GM12872 (cell line): ENCODE measurements around the gene RNASE8.

Source experiments
- TF ChIP-seq, protein P1 (sequence below): IDR thresholded peaks from 3 replicates; pipeline ENCODE4 v1.5.1; 2011; ENCODE audit warnings: low read depth, mild to moderate bottlenecking, low read length, moderate library complexity; ENCODE audit not compliant: insufficient read depth

Gene RNASE8

DNA sequence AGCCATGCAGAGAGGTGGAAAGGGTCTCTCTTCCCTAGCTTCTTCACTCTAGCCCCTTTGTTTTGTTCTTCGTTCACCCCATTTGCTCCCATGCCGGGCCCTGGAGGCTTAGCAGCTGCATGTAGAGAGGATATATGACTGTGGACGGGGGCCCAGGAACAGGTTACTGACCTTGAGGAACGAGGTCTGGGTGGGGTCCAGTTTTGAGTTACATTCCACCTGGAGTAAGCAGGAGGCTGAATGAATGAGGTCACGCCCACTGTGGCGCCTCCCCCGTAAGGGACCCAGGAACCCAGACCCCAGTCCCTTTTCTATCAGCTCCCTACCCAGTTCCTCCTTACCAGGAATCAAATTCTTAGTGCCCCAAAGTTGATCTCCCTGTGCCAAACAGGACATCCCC is 39.3 kb upstream of the RNASE8 start:
- TF ChIP-seq, protein P1, sequence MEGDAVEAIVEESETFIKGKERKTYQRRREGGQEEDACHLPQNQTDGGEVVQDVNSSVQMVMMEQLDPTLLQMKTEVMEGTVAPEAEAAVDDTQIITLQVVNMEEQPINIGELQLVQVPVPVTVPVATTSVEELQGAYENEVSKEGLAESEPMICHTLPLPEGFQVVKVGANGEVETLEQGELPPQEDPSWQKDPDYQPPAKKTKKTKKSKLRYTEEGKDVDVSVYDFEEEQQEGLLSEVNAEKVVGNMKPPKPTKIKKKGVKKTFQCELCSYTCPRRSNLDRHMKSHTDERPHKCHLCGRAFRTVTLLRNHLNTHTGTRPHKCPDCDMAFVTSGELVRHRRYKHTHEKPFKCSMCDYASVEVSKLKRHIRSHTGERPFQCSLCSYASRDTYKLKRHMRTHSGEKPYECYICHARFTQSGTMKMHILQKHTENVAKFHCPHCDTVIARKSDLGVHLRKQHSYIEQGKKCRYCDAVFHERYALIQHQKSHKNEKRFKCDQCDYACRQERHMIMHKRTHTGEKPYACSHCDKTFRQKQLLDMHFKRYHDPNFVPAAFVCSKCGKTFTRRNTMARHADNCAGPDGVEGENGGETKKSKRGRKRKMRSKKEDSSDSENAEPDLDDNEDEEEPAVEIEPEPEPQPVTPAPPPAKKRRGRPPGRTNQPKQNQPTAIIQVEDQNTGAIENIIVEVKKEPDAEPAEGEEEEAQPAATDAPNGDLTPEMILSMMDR: no peak

DNA sequence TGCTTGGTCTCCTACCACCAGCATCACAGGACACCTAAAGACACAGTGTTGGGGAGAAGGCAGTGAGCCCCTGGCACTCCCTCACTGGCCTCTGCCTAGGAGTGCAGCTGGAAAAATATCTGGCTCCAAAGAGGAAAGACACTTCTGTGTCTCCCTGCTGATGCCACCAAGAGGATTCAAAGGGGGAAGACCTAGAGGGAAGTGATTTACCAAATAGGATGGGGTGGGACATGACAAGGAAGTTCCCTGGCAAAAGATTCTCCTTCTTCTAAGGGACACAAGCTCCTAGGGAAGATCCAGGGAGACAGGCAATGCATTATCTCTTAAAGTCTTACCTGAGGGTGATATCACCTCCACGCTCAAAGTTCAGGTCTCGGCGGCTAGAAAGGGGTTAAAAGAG is 38.8 kb upstream of the RNASE8 start:
- TF ChIP-seq, protein P1: no peak

DNA sequence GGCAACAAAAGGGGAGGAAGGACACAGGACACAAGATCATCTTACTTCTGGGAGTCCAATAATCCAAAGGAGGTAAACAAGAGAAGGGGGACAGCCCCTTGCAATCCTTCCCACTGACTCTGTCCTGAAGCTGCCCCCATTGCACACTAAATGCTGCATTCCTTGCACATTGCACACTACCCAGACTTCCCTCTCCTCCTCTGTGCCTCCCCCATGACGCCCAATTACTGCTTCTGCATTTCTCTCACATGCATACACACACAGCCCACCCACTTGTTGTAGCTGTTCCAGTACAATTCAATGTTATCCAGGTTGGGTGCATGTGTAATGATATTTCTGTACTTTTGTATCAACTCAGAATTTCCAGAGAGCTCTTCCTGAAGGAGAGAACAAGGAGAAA is 38.3 kb upstream of the RNASE8 start:
- TF ChIP-seq, protein P1: no peak

DNA sequence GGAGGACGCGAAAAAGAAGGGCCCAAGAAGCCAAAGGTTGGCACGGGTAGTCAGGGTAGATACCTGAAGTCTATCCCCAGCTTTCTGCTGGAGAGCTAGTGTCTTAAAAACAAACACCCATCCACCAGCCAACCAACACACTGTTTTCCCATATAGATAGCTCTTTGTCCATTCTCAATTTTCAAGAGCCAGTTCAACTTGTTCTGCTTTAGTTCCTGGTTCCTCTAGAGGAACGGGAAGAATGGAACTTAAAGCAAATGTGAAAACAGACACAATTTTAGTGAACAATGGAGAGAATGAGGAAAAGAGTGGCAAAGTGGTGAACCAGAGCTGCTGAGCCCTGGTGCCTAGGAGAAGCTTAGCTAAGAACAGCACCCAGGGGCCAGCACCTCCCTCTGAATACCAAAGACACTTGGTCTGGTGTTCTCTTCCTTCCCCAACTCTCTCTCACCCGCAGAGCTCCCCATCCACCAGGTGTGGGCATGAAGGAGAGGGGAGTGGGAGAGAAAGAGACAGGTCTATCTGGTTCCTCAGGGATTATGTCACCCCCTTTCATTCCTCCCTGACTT is 36.6 kb upstream of the RNASE8 start:
- TF ChIP-seq, protein P1: no peak

DNA sequence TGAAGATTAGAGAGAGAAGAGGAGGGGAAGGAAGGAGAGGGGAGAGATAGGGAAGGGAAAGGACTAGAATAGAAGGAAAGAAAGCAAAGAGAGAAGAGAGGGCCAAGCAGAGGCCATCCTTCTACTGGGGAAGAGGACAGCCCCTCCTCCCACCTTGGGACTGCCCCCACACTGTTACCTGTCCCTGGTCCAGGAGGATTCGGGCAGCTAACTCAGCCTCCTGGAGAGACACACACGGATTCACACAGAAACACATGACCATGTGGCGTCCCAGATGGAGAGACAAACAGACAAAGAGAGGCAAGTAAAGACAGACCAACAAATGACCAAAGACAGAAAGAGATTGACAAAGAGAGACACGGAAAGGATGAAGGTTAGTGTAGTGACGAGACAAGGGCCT is 34.9 kb upstream of the RNASE8 start:
- TF ChIP-seq, protein P1: no peak

DNA sequence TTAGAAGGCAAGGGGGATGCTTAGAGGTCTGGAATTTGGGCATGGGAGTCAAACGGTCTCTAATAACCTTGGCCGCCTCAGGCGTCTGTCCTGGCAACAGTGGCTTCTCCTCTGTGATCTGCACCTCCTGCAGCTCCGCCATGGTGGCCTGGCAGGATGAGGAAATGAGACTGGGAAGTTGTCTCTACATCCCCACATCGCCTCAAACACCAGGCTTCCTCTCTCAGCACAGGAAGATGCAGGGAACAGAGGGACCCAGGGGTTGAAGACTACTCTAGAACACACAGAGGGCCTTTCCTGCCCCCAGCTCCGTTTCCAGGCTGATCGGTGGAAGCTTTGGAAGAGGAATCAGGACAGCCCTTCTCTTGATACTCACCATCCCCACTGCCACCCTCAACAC is 34.4 kb upstream of the RNASE8 start:
- TF ChIP-seq, protein P1: no peak

DNA sequence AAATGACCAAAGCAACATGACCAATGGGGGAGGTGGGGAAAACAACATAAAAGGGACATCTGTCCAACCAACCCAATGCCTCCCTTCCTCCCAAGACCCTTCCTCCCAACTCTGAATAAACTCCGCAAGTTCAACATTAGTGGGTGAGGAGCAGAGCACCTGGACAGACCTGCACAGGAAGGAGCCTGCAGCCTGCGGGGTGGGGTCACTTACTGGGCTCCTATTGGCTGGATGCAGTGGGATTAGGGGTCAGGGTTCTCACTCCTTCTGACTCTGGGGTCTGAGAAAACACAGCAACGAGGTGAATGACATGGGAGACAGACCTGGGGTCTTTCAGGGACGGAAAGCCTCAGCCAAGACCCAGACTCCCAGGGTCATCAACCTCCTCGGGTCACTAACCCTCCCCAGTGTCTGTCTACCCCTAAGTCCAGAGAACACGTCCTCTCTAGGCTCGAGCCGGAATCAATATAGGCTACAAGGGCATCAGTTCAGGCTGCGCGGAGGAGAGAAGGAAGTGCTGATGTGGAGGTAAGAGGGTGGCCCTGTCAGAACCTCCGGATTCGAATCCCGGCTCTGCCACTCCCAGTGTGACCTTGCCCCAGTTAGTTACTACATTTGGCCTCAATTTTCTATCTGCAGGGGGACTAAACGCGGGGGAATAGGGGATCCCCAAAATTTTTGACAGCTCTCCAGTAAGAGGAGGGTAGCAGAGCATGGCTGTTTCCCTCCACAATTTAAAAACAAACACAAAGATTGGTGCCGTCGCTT is 33.6 kb upstream of the RNASE8 start:
- TF ChIP-seq, protein P1: no peak
